GM12878 (cell line): ENCODE data around the gene RGS6. TPM values are rescaled to one million over a fixed set of nuclear protein-coding genes. Genes with fewer than 3 reads are reported as not detected.

Experiments
- BCL11A ChIP-seq: IDR thresholded peaks from 2 replicates; pipeline ENCODE4 v1.6.1; 2011; ENCODE audit warnings: low read depth, low read length
- BCLAF1 ChIP-seq: fragments of 450-650 bp; IDR thresholded peaks from 2 replicates; pipeline ENCODE4 v1.6.1; 2017; ENCODE audit warnings: antibody characterized with exemption, mild to moderate bottlenecking, moderate library complexity
- BHLHE40 ChIP-seq, 2 experiments: fragments of 450-650 bp in 1 of 2; IDR thresholded peaks; 2 replicates each; pipeline ENCODE4 v1.6.1; 2011 to 2017; ENCODE audit warnings: low read depth in 2 of 2, borderline replicate concordance in 1 of 2, improper control_type of control experiment in 1 of 2, low read length in 1 of 2, mild to moderate bottlenecking in 1 of 2
- EP300 ChIP-seq, 2 experiments: fragments of 150-350 bp in 1 of 2; IDR thresholded peaks; 2 replicates each; pipeline ENCODE4 v1.6.1; 2011 to 2012; ENCODE audit warnings: low read depth in 2 of 2, low read length in 2 of 2, borderline replicate concordance in 1 of 2, improper control_type of control experiment in 1 of 2, inconsistent platforms in 1 of 2; ENCODE audit not compliant: control insufficient read depth in 1 of 2
- GABPA ChIP-seq: IDR thresholded peaks from 2 replicates; pipeline ENCODE4 v1.6.1; 2014; ENCODE audit warnings: antibody characterized with exemption, low read depth, mild to moderate bottlenecking, inconsistent platforms
- KDM1A ChIP-seq: fragments of 200-600 bp; sonication (generic); IDR thresholded peaks from 2 replicates; pipeline ENCODE4 v1.6.1; 2016; ENCODE audit warnings: borderline replicate concordance
- MTA2 ChIP-seq: fragments of 450-650 bp; IDR thresholded peaks from 2 replicates; pipeline ENCODE4 v1.6.1; 2016; ENCODE audit warnings: low read depth, mild to moderate bottlenecking, moderate library complexity
- RELA ChIP-seq: fragments of 450-650 bp; IDR thresholded peaks from 2 replicates; pipeline ENCODE4 v1.8.0; 2014; ENCODE audit warnings: borderline replicate concordance; ENCODE audit not compliant: partially characterized antibody
- SMARCA5 ChIP-seq: fragments of 450-650 bp; IDR thresholded peaks from 2 replicates; pipeline ENCODE4 v1.6.1; 2017; ENCODE audit warnings: mild to moderate bottlenecking
- TBL1XR1 ChIP-seq: IDR thresholded peaks from 2 replicates; pipeline ENCODE4 v1.6.1; 2012; ENCODE audit warnings: low read depth, low read length, improper control_type of control experiment
- polyA plus RNA-seq, 11 experiments: library from polyadenylated mRNA; depleted of rRNA in 4 of 11; unstranded in 6 of 11; stranded (reverse) in 5 of 11; fragments of >200 nt; fragmentation: Nextera tagmentation in 4 of 11; fragmentation: Illumina TruSeq in 1 of 11; extraction: Ambion mirVana in 4 of 11; extraction: Trizol in 1 of 11; gene quantifications; 1 replicate in 1 of 11; 2 replicates in 10 of 11; pipeline versions ENCODE4 v1.2.1 to v1.2.3, GENCODE V29; 2011 to 2016; ENCODE audit warnings: inconsistent platforms in 2 of 11, missing spikeins in 2 of 11, low read depth in 1 of 11
- total RNA-seq, 4 experiments: library from RNA; depleted of rRNA in 3 of 4; stranded (reverse); fragments of >200 nt in 3 of 4; fragmentation: Illumina TruSeq in 1 of 4; extraction: Trizol in 1 of 4; gene quantifications; 2 replicates each; pipeline versions ENCODE4 v1.2.1 to v1.2.3, GENCODE V29; 2013 to 2021
- TF ChIP-seq, protein P1 (sequence below): IDR thresholded peaks from 2 replicates; pipeline ENCODE4 v1.6.1; 2012; ENCODE audit warnings: mild to moderate bottlenecking, low read depth, low read length
- TF ChIP-seq, protein P2 (sequence below): fragments of 450-650 bp; IDR thresholded peaks from 2 replicates; pipeline ENCODE4 v1.6.1; 2017; ENCODE audit warnings: mild to moderate bottlenecking, low read depth, inconsistent platforms; ENCODE audit not compliant: poor library complexity, severe bottlenecking
- TF ChIP-seq, protein P3 (sequence below): fragments of 450-650 bp; IDR thresholded peaks from 2 replicates; pipeline ENCODE4 v1.6.1; 2017; ENCODE audit warnings: low read depth, mild to moderate bottlenecking, moderate library complexity
- TF ChIP-seq, protein P4 (sequence below): fragments of 450-650 bp; IDR thresholded peaks from 2 replicates; pipeline ENCODE4 v1.6.1; 2017; ENCODE audit warnings: mild to moderate bottlenecking, moderate library complexity

Gene RGS6
- total and polyA plus RNA-seq, 10 of the 15 experiments (the other 5 are each of a cell fraction or from before 2014, with no cell fraction given): 3.9 to 18.1 (median 12.4) TPM

GRCh38 chr14:72521045-72521444 is 588.8 kb downstream of the RGS6 start (continued):
- TF ChIP-seq BCLAF1 (no peak), BCL11A (peak; percentile 50; the same call in 1 of the 2 replicates), TBL1XR1 (0 out of 2 replicates have a peak, but pooled peaks have one; percentile 47), EP300 (IDR thresholded peaks at IDR 0.05; ENCODE audit: borderline replicate concordance in 1 of 2, control insufficient read depth in 1 of 2, low read depth in 2 of 2, low read length in 2 of 2) (peak; percentile 18 to 47; a peak in 3 of 4 replicates), GABPA (peak; percentile 56), SMARCA5 (peak; percentile 58; the same call in 1 of the 2 replicates), BHLHE40 (IDR thresholded peaks at IDR 0.05; ENCODE audit: borderline replicate concordance in 1 of 2, low read depth in 2 of 2, low read length in 1 of 2) (0 out of 4 replicates have a peak, but pooled peaks of 1 of the 2 experiments have one; percentile 16), KDM1A (no peak), MTA2 (peak; percentile 11; the same call in 1 of the 2 replicates), RELA (peak; percentile 18)
- TF ChIP-seq, protein P1, sequence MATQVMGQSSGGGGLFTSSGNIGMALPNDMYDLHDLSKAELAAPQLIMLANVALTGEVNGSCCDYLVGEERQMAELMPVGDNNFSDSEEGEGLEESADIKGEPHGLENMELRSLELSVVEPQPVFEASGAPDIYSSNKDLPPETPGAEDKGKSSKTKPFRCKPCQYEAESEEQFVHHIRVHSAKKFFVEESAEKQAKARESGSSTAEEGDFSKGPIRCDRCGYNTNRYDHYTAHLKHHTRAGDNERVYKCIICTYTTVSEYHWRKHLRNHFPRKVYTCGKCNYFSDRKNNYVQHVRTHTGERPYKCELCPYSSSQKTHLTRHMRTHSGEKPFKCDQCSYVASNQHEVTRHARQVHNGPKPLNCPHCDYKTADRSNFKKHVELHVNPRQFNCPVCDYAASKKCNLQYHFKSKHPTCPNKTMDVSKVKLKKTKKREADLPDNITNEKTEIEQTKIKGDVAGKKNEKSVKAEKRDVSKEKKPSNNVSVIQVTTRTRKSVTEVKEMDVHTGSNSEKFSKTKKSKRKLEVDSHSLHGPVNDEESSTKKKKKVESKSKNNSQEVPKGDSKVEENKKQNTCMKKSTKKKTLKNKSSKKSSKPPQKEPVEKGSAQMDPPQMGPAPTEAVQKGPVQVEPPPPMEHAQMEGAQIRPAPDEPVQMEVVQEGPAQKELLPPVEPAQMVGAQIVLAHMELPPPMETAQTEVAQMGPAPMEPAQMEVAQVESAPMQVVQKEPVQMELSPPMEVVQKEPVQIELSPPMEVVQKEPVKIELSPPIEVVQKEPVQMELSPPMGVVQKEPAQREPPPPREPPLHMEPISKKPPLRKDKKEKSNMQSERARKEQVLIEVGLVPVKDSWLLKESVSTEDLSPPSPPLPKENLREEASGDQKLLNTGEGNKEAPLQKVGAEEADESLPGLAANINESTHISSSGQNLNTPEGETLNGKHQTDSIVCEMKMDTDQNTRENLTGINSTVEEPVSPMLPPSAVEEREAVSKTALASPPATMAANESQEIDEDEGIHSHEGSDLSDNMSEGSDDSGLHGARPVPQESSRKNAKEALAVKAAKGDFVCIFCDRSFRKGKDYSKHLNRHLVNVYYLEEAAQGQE: no peak
- TF ChIP-seq, protein P2, sequence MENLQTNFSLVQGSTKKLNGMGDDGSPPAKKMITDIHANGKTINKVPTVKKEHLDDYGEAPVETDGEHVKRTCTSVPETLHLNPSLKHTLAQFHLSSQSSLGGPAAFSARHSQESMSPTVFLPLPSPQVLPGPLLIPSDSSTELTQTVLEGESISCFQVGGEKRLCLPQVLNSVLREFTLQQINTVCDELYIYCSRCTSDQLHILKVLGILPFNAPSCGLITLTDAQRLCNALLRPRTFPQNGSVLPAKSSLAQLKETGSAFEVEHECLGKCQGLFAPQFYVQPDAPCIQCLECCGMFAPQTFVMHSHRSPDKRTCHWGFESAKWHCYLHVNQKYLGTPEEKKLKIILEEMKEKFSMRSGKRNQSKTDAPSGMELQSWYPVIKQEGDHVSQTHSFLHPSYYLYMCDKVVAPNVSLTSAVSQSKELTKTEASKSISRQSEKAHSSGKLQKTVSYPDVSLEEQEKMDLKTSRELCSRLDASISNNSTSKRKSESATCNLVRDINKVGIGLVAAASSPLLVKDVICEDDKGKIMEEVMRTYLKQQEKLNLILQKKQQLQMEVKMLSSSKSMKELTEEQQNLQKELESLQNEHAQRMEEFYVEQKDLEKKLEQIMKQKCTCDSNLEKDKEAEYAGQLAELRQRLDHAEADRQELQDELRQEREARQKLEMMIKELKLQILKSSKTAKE: no peak
- TF ChIP-seq, protein P3, sequence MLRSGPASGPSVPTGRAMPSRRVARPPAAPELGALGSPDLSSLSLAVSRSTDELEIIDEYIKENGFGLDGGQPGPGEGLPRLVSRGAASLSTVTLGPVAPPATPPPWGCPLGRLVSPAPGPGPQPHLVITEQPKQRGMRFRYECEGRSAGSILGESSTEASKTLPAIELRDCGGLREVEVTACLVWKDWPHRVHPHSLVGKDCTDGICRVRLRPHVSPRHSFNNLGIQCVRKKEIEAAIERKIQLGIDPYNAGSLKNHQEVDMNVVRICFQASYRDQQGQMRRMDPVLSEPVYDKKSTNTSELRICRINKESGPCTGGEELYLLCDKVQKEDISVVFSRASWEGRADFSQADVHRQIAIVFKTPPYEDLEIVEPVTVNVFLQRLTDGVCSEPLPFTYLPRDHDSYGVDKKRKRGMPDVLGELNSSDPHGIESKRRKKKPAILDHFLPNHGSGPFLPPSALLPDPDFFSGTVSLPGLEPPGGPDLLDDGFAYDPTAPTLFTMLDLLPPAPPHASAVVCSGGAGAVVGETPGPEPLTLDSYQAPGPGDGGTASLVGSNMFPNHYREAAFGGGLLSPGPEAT: no peak
- TF ChIP-seq, protein P4, sequence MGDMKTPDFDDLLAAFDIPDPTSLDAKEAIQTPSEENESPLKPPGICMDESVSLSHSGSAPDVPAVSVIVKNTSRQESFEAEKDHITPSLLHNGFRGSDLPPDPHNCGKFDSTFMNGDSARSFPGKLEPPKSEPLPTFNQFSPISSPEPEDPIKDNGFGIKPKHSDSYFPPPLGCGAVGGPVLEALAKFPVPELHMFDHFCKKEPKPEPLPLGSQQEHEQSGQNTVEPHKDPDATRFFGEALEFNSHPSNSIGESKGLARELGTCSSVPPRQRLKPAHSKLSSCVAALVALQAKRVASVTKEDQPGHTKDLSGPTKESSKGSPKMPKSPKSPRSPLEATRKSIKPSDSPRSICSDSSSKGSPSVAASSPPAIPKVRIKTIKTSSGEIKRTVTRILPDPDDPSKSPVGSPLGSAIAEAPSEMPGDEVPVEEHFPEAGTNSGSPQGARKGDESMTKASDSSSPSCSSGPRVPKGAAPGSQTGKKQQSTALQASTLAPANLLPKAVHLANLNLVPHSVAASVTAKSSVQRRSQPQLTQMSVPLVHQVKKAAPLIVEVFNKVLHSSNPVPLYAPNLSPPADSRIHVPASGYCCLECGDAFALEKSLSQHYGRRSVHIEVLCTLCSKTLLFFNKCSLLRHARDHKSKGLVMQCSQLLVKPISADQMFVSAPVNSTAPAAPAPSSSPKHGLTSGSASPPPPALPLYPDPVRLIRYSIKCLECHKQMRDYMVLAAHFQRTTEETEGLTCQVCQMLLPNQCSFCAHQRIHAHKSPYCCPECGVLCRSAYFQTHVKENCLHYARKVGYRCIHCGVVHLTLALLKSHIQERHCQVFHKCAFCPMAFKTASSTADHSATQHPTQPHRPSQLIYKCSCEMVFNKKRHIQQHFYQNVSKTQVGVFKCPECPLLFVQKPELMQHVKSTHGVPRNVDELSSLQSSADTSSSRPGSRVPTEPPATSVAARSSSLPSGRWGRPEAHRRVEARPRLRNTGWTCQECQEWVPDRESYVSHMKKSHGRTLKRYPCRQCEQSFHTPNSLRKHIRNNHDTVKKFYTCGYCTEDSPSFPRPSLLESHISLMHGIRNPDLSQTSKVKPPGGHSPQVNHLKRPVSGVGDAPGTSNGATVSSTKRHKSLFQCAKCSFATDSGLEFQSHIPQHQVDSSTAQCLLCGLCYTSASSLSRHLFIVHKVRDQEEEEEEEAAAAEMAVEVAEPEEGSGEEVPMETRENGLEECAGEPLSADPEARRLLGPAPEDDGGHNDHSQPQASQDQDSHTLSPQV: no peak
